OCI-LY7 (cell line): ENCODE measurements around the gene GORAB. TPM values are rescaled to one million over a fixed set of nuclear protein-coding genes. Genes with fewer than 3 reads are reported as not detected.

Experiments
- BruUV-seq: library from RNA; stranded (reverse); fragments of 400-500 nt; replicated peaks from 2 replicates; lab custom pipeline; 2021; lab: Mats Ljungman, UMichigan
- CTCF ChIA-PET: fragments of 300-600 bp; sonication (Branson Sonifier 250); formaldehyde crosslinking; loops from one replicate; lab custom pipeline; 2022; ENCODE audit warnings: antibody characterized with exemption; ENCODE audit not compliant: unreplicated experiment; lab: Charles Lee
- POLR2A ChIA-PET: fragments of 300-600 bp; sonication (Branson Sonifier 250); formaldehyde crosslinking; loops from one replicate; lab custom pipeline; 2022; ENCODE audit warnings: antibody characterized with exemption; lab: Charles Lee
- DNase-seq: peaks from one replicate; pipeline ENCODE4 v3.0.0-alpha.2; 2015; ENCODE audit warnings: low spot score
- H2AFZ ChIP-seq: fragments of 200-600 bp; sonication (generic), shearing (Covaris generic); 2 replicates; pipeline ENCODE4 v1.6.1; 2014; ENCODE audit warnings: mild to moderate bottlenecking, antibody characterized with exemption, low read length, moderate library complexity
- H3K27ac ChIP-seq: fragments of 200-600 bp; sonication (generic); 2 replicates; pipeline ENCODE4 v1.5.1; 2014; ENCODE audit warnings: mixed run types, low read depth, mild to moderate bottlenecking, moderate library complexity, low read length, inconsistent platforms; ENCODE audit not compliant: poor library complexity, severe bottlenecking
- H3K36me3 ChIP-seq: fragments of 200-600 bp; sonication (generic); 2 replicates; pipeline ENCODE4 v1.6.1; 2014; ENCODE audit warnings: mild to moderate bottlenecking, antibody characterized with exemption, low read length, moderate library complexity, mixed read lengths; ENCODE audit not compliant: insufficient read depth
- H3K4me1 ChIP-seq: fragments of 200-600 bp; sonication (generic); 2 replicates; pipeline ENCODE4 v1.5.1; 2014; ENCODE audit warnings: mild to moderate bottlenecking, low read length; ENCODE audit not compliant: insufficient read depth, poor library complexity, severe bottlenecking
- H3K4me2 ChIP-seq: fragments of 200-600 bp; sonication (generic); 2 replicates; pipeline ENCODE4 v1.6.1; 2014; ENCODE audit warnings: mild to moderate bottlenecking, low read length
- H3K4me3 ChIP-seq: fragments of 200-600 bp; sonication (generic); 2 replicates; pipeline ENCODE4 v1.5.1; 2014; ENCODE audit warnings: mild to moderate bottlenecking, low read depth, low read length; ENCODE audit not compliant: poor library complexity, severe bottlenecking
- H3K79me2 ChIP-seq: fragments of 200-600 bp; sonication (generic); 2 replicates; pipeline ENCODE4 v1.6.1; 2016; ENCODE audit warnings: low read depth, mild to moderate bottlenecking, low read length, moderate library complexity, mixed read lengths; ENCODE audit not compliant: insufficient read depth
- H3K9me2 ChIP-seq: fragments of 200-600 bp; sonication (generic); 2 replicates; pipeline ENCODE4 v1.6.1; 2016; ENCODE audit warnings: mild to moderate bottlenecking, low read length, mixed read lengths; ENCODE audit not compliant: insufficient read depth
- H3K9me3 ChIP-seq: fragments of 200-600 bp; sonication (generic); 2 replicates; pipeline ENCODE4 v1.6.1; 2014; ENCODE audit warnings: mild to moderate bottlenecking, mixed run types, low read length, mixed read lengths
- H4K20me1 ChIP-seq: fragments of 200-600 bp; sonication (generic); 2 replicates; pipeline ENCODE4 v1.6.1; 2014; ENCODE audit warnings: mild to moderate bottlenecking, antibody characterized with exemption, low read length, moderate library complexity, mixed read lengths; ENCODE audit not compliant: insufficient read depth
- CTCF ChIP-seq: fragments of 200-600 bp; sonication (generic); conservative IDR thresholded peaks from 2 replicates; pipeline ENCODE4 v1.5.1; 2014; ENCODE audit warnings: mild to moderate bottlenecking, antibody characterized with exemption, low read length, moderate library complexity, mixed read lengths
- EZH2phosphoT487 ChIP-seq: fragments of 200-600 bp; sonication (generic); IDR thresholded peaks from 2 replicates; pipeline ENCODE4 v1.6.1; 2018; ENCODE audit warnings: low read depth, borderline replicate concordance, mild to moderate bottlenecking, mixed run types, antibody characterized with exemption, low read length, moderate library complexity, mixed read lengths
- intact Hi-C: fragments of 100-400 bp; cut with micrococcal nuclease; formaldehyde crosslinking; loops from one replicate; pipeline ENCODE4 v1.10.0; 2022; ENCODE audit not compliant: unreplicated experiment
- total RNA-seq, 2 experiments: library from RNA; depleted of rRNA in 1 of 2; stranded (reverse); fragments of >200 nt in 1 of 2; shearing (Covaris generic) in 1 of 2; gene quantifications; 2 replicates each; pipeline ENCODE4 v1.2.3, GENCODE V29; 2014 to 2022

GORAB gene
- total RNA-seq, 2 experiments from 2014 or later, result 11.5 to 15.0 TPM

DNA sequence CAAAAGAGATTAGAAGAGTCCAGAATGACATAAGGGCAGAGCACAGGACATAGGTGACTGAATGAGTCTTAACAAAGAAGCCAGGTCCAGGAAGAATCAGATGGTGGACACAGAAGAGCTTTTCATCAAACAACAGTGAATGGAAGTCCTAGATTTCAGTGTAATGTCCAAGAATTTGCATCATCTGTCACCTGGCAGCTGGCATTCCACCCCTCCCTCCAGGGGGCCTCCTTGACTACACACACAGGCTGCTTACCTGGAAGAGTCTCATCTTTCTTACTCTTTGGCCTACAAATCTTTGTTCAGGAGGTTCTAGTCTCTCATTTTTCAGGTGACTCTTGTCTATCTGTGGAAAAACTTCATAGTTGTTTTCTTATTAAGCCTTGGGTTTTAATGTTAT is 36.2 kb downstream of the GORAB start:
- no TSS peak for BruUV-seq
- no peaks in the 10 kb centered on the region for H3K79me2 ChIP-seq
- no peak overlapping the region for H3K4me2 ChIP-seq
- H3K4me1 ChIP-seq, result no peaks in the 10 kb centered on the region
- H2AFZ ChIP-seq, result no peak overlapping the region
- DNase-seq, result no peak
- H3K4me3 ChIP-seq, result no peak overlapping the region
- TF ChIP-seq CTCF (no peak), EZH2phosphoT487 (no peak)
- H3K36me3 ChIP-seq, result no peaks in the 10 kb centered on the region
- CTCF ChIA-PET, result no interaction called here
- no peaks in the 10 kb centered on the region for H4K20me1 ChIP-seq
- H3K9me2 ChIP-seq, result no peaks in the 10 kb centered on the region
- no peaks in the 10 kb centered on the region for H3K9me3 ChIP-seq
- no peak overlapping the region for H3K27ac ChIP-seq
- POLR2A ChIA-PET, result interaction anchor here (0.7 kb wide), 1 partner anchor 291 kb away, joined by 4 read pairs; no protein-coding TSS in a partner anchor
- intact Hi-C loops, result no loop called here

- H3K27ac ChIP-seq, result no peak overlapping the region
- TF ChIP-seq CTCF, result no peak
- no peak for TF ChIP-seq EZH2phosphoT487
- intact Hi-C loops, result no loop called here
- H3K9me2 ChIP-seq, result no peaks in the 10 kb centered on the region
- CTCF ChIA-PET, result no interaction called here
- POLR2A ChIA-PET, result no interaction called here
- no peak overlapping the region for H3K4me3 ChIP-seq
- BruUV-seq, result no TSS peak
- H3K79me2 ChIP-seq, result no peaks in the 10 kb centered on the region
- no peak for DNase-seq
- no peak overlapping the region for H2AFZ ChIP-seq
- H3K9me3 ChIP-seq, result no peaks in the 10 kb centered on the region
- H3K36me3 ChIP-seq, result no peaks in the 10 kb centered on the region
- no peaks in the 10 kb centered on the region for H3K4me1 ChIP-seq
- H4K20me1 ChIP-seq, result no peaks in the 10 kb centered on the region
- no peak overlapping the region for H3K4me2 ChIP-seq
Measured at GRCh38 chr1:170576980-170577379, 45.0 kb downstream of the GORAB start.

GRCh38 chr1:170578359-170578758 is 46.4 kb downstream of the GORAB start:
- CTCF ChIA-PET, result no interaction called here
- Histone ChIP-seq H3K9me2 (no peaks in the 10 kb centered on the region), H3K36me3 (no peaks in the 10 kb centered on the region), H3K79me2 (no peaks in the 10 kb centered on the region), H3K4me3 (no peak overlapping the region), H4K20me1 (no peaks in the 10 kb centered on the region), H2AFZ (no peak overlapping the region), H3K27ac (no peak overlapping the region), H3K9me3 (no peaks in the 10 kb centered on the region), H3K4me1 (no peaks in the 10 kb centered on the region), H3K4me2 (no peak overlapping the region)
- BruUV-seq, result no TSS peak
- TF ChIP-seq EZH2phosphoT487 (no peak), CTCF (no peak)
- POLR2A ChIA-PET, result no interaction called here
- no peak for DNase-seq
- intact Hi-C loops, result no loop called here
